Measurements from ENCODE around the gene PLEKHA7. TPM values are rescaled to one million over a fixed set of nuclear protein-coding genes. Genes with fewer than 3 reads are reported as not detected.

The PLEKHA7 gene
- total and polyA plus RNA-seq, 2 of the 13 experiments (the other 11 are each of a cell fraction or from before 2014, with no cell fraction given), result 17.5 to 18.7 TPM

DNA sequence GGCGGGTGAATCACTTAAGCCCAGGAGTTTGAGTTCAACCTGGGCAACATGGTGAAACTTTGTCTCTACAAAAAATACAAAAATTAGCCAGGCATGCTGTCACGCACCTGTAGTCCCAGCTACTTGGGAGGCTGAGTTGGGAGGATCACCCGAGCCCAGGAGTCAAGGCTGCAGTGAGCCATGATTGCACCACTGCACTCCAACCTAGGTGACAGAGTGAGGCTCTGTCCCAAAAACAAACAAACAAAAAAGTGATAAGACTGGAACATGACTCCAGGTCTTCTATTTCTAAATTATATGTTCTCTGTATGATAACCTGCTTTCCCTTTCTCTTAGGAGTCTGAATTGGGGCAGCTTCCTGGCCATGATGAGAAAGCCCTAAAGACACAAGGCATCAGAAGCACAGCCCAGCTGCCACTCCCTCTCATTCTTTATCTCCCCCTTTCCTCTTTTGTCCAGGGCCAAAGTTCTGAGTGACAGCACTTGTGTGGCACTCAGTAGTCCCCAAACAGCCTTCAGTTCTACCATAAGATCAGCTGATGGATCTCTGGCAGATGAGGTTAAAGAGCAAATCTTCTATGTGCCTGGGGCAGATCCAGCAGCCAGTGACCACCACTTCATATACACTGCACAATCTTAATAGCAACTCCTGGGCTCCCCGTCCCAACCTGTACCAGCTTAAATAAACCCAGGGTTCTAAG lies 139.8 kb downstream of the PLEKHA7 start (continued):
- TF ChIP-seq HNF4G (IDR thresholded peaks at IDR 0.05; ENCODE audit: borderline replicate concordance, low read depth, low read length) (no peak), HNF4G (CRISPR knock-in tag; IDR thresholded peaks at IDR 0.05; ENCODE audit: borderline replicate concordance, low read depth) (no peak), PAXIP1 (CRISPR knock-in tag; conservative IDR thresholded peaks at IDR 0.05) (peak; percentile 33), NFE2 (CRISPR knock-in tag; IDR thresholded peaks at IDR 0.05) (no peak), NR2F6 (IDR thresholded peaks at IDR 0.05) (no peak), NR2F6 (CRISPR knock-in tag; IDR thresholded peaks at IDR 0.05) (0 out of 2 replicates have a peak, but pooled peaks have one; percentile 23), CCAR2 (optimal IDR thresholded peaks at IDR 0.05; ENCODE audit: low read depth, low read length) (no peak), EP300 (IDR thresholded peaks at IDR 0.05; ENCODE audit: low read depth in 2 of 2, low read length in 2 of 2) (no peak), EP300 (CRISPR knock-in tag; IDR thresholded peaks at IDR 0.05; ENCODE audit: borderline replicate concordance) (no peak), ZMYM3 (CRISPR knock-in tag; IDR thresholded peaks at IDR 0.05) (peak; percentile 67), ZNF280D (CRISPR knock-in tag; IDR thresholded peaks at IDR 0.05) (0 out of 2 replicates have a peak, but pooled peaks have one; percentile 50), TFAP4 (IDR thresholded peaks at IDR 0.05; ENCODE audit: borderline replicate concordance, low read depth) (peak; percentile 84; the same call in 1 of the 2 replicates), REPIN1 (CRISPR knock-in tag; IDR thresholded peaks at IDR 0.05; ENCODE audit: borderline replicate concordance, low read depth) (no peak)
- TF ChIP-seq, protein P1, sequence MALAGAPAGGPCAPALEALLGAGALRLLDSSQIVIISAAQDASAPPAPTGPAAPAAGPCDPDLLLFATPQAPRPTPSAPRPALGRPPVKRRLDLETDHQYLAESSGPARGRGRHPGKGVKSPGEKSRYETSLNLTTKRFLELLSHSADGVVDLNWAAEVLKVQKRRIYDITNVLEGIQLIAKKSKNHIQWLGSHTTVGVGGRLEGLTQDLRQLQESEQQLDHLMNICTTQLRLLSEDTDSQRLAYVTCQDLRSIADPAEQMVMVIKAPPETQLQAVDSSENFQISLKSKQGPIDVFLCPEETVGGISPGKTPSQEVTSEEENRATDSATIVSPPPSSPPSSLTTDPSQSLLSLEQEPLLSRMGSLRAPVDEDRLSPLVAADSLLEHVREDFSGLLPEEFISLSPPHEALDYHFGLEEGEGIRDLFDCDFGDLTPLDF (CRISPR knock-in tag; IDR thresholded peaks at IDR 0.05), result no peak
- TF ChIP-seq, protein P2, sequence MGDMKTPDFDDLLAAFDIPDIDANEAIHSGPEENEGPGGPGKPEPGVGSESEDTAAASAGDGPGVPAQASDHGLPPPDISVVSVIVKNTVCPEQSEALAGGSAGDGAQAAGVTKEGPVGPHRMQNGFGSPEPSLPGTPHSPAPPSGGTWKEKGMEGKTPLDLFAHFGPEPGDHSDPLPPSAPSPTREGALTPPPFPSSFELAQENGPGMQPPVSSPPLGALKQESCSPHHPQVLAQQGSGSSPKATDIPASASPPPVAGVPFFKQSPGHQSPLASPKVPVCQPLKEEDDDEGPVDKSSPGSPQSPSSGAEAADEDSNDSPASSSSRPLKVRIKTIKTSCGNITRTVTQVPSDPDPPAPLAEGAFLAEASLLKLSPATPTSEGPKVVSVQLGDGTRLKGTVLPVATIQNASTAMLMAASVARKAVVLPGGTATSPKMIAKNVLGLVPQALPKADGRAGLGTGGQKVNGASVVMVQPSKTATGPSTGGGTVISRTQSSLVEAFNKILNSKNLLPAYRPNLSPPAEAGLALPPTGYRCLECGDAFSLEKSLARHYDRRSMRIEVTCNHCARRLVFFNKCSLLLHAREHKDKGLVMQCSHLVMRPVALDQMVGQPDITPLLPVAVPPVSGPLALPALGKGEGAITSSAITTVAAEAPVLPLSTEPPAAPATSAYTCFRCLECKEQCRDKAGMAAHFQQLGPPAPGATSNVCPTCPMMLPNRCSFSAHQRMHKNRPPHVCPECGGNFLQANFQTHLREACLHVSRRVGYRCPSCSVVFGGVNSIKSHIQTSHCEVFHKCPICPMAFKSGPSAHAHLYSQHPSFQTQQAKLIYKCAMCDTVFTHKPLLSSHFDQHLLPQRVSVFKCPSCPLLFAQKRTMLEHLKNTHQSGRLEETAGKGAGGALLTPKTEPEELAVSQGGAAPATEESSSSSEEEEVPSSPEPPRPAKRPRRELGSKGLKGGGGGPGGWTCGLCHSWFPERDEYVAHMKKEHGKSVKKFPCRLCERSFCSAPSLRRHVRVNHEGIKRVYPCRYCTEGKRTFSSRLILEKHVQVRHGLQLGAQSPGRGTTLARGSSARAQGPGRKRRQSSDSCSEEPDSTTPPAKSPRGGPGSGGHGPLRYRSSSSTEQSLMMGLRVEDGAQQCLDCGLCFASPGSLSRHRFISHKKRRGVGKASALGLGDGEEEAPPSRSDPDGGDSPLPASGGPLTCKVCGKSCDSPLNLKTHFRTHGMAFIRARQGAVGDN (CRISPR knock-in tag; IDR thresholded peaks at IDR 0.05), result no peak
